Tibial nerve (tissue), 4 donors: ENCODE measurements around the gene CPA4. TPM values are rescaled to one million over a fixed set of nuclear protein-coding genes. Genes with fewer than 3 reads are reported as not detected.

Source experiments
- DNase-seq, 2 donors: peaks; one replicate each; pipeline ENCODE4 v3.0.0-alpha.2; 2019; ENCODE audit warnings: low spot score in 2 of 2
- H3K27ac ChIP-seq, 4 donors: fragments of 200-600 bp; sonication (generic) in 3 of 4; one replicate each; pipeline ENCODE4 v1.5.1; 2017 to 2019; ENCODE audit warnings: mild to moderate bottlenecking in 1 of 4
- H3K27me3 ChIP-seq, 2 donors: fragments of 200-600 bp; sonication (generic) in 1 of 2; one replicate each; pipeline versions ENCODE4 v1.5.1 to v1.6.0; 2017 to 2019
- H3K36me3 ChIP-seq, 3 donors: fragments of 200-600 bp; sonication (generic); one replicate each; pipeline ENCODE4 v1.5.1; 2018 to 2019
- H3K4me1 ChIP-seq, 4 donors: fragments of 200-600 bp; sonication (generic) in 3 of 4; one replicate each; pipeline ENCODE4 v1.5.1; 2017 to 2019
- H3K4me3 ChIP-seq, 4 donors: fragments of 200-600 bp; sonication (generic) in 3 of 4; one replicate each; pipeline ENCODE4 v1.5.1; 2017 to 2019; ENCODE audit warnings: mild to moderate bottlenecking in 1 of 4, moderate library complexity in 1 of 4
- H3K9me3 ChIP-seq, 4 donors: fragments of 200-600 bp; sonication (generic) in 3 of 4; one replicate each; pipeline ENCODE4 v1.5.1; 2017 to 2019
- EP300 ChIP-seq, 2 donors: sonication (generic); formaldehyde crosslinking; IDR thresholded peaks; one replicate each; pipeline ENCODE4 v1.6.1; 2017; ENCODE audit warnings: antibody characterized with exemption in 2 of 2, mild to moderate bottlenecking in 1 of 2
- POLR2A ChIP-seq, 2 donors: fragments of 450-650 bp; IDR thresholded peaks; one replicate each; pipeline ENCODE4 v1.6.1; 2017; ENCODE audit warnings: antibody characterized with exemption in 2 of 2, mild to moderate bottlenecking in 2 of 2, moderate library complexity in 2 of 2
- WGBS, 2 donors: methylation state at CpG; one replicate each; pipeline ENCODE4 v1.1.5; 2018; 5-methylcytosine and 5-hydroxymethylcytosine counted together
- total RNA-seq, 4 donors: library from RNA; depleted of rRNA; stranded (reverse); fragments of >200 nt; gene quantifications; one replicate each; pipeline ENCODE4 v1.1.0, GENCODE V29; 2016
- TF ChIP-seq, protein P1 (sequence below), 5 experiments: fragments of 200-600 bp in 3 of 5; fragments of 450-650 bp in 2 of 5; sonication (generic) in 3 of 5; IDR thresholded peaks; one replicate each; pipeline ENCODE4 v1.5.1; 2016 to 2019; ENCODE audit warnings: antibody characterized with exemption in 5 of 5, mild to moderate bottlenecking in 3 of 5, moderate library complexity in 2 of 5

CPA4 gene
- total RNA-seq, 4 donors from 2014 or later = 5.4 TPM; not detected in 3

DNA sequence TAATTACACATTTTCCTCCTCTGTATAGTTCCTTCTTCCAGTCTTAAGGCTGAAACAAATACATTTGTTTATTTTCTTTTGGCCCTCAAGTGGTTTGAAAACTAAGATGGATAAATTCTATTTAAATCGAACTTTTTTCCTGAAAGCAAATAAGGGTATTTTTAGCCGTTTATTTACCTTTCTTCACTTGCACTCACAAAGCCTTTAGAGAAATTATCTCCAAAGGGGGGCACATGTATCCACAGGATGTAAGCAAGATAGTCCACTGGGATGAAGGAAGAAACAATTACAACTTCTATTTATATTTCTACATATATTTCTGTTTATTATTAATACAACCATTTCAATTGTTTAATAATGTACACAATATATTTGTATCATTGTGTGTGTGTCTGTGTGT is 10.2 kb downstream of the CPA4 start:
- H3K4me1 ChIP-seq = no peaks in the 10 kb centered on the region
- WGBS, 2 donors = 48 to 54% methylated on average over 2 of the region's 2 CpGs
- no peaks in the 10 kb centered on the region for H3K27me3 ChIP-seq
- no peak for DNase-seq
- no peak for TF ChIP-seq POLR2A (IDR thresholded peaks at IDR 0.05)
- TF ChIP-seq, protein P1, sequence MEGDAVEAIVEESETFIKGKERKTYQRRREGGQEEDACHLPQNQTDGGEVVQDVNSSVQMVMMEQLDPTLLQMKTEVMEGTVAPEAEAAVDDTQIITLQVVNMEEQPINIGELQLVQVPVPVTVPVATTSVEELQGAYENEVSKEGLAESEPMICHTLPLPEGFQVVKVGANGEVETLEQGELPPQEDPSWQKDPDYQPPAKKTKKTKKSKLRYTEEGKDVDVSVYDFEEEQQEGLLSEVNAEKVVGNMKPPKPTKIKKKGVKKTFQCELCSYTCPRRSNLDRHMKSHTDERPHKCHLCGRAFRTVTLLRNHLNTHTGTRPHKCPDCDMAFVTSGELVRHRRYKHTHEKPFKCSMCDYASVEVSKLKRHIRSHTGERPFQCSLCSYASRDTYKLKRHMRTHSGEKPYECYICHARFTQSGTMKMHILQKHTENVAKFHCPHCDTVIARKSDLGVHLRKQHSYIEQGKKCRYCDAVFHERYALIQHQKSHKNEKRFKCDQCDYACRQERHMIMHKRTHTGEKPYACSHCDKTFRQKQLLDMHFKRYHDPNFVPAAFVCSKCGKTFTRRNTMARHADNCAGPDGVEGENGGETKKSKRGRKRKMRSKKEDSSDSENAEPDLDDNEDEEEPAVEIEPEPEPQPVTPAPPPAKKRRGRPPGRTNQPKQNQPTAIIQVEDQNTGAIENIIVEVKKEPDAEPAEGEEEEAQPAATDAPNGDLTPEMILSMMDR (IDR thresholded peaks at IDR 0.05) = no peak
- TF ChIP-seq EP300 (IDR thresholded peaks at IDR 0.05) = no peak
- no peak overlapping the region for H3K4me3 ChIP-seq
- H3K27ac ChIP-seq = no peak overlapping the region
- no peaks in the 10 kb centered on the region for H3K9me3 ChIP-seq
- H3K36me3 ChIP-seq = no peaks in the 10 kb centered on the region

DNA sequence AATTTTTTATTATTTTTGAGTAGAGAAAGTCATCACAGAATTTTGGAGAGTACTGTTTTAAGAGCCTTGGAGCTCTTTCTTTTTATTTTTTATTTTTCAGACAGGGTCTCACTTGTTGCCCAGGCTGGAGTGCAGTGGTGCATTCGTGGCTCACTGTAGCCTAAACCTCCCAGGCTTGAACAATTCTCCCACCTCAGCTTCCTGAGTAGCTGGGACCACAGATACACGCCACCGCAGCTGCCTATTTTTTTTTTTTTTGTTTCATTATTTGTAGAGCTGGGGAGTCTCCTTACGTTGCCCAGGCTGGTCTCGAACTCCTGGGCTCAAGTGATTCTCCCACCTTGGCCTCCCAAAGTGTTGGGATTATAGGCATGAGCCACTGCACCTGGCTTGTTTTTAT is 10.6 kb downstream of the CPA4 start:
- DNase-seq = no peak
- WGBS, 2 donors = 81 to 83% methylated on average over 5 of the region's 5 CpGs
- H3K27ac ChIP-seq = no peak overlapping the region
- H3K36me3 ChIP-seq = no peaks in the 10 kb centered on the region
- H3K9me3 ChIP-seq = no peaks in the 10 kb centered on the region
- TF ChIP-seq, protein P1 (IDR thresholded peaks at IDR 0.05) = no peak
- TF ChIP-seq EP300 (IDR thresholded peaks at IDR 0.05) = no peak
- TF ChIP-seq POLR2A (IDR thresholded peaks at IDR 0.05) = no peak
- no peaks in the 10 kb centered on the region for H3K27me3 ChIP-seq
- H3K4me3 ChIP-seq = no peak overlapping the region
- no peaks in the 10 kb centered on the region for H3K4me1 ChIP-seq

DNA sequence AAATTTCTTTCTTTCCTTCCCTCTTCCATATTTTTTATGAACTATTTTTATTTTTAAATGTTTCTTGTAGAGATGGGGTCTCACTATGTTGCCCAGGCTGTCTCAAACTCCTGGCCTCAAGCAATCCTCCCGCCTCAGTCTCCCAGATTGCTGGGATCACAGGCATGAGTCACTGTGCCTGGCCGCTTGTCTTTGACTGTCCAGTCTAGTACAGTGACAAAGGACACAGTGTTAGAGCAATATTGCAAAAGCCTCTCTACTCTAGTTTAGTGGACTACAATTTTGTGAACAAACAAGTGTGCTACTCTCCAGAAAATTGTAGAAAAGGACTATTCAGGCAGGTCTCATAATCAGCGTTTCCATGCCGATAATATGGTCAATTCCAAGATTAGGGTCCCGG is 11.0 kb downstream of the CPA4 start:
- Histone ChIP-seq H3K27me3 (no peaks in the 10 kb centered on the region), H3K27ac (no peak overlapping the region), H3K36me3 (no peaks in the 10 kb centered on the region), H3K9me3 (no peaks in the 10 kb centered on the region), H3K4me1 (no peaks in the 10 kb centered on the region), H3K4me3 (no peak overlapping the region)
- 58 to 65% methylated on average over 5 of the region's 5 CpGs for WGBS, 2 donors
- no peak for TF ChIP-seq EP300 (IDR thresholded peaks at IDR 0.05)
- TF ChIP-seq, protein P1 (IDR thresholded peaks at IDR 0.05) = no peak
- no peak for TF ChIP-seq POLR2A (IDR thresholded peaks at IDR 0.05)
- no peak for DNase-seq

DNA sequence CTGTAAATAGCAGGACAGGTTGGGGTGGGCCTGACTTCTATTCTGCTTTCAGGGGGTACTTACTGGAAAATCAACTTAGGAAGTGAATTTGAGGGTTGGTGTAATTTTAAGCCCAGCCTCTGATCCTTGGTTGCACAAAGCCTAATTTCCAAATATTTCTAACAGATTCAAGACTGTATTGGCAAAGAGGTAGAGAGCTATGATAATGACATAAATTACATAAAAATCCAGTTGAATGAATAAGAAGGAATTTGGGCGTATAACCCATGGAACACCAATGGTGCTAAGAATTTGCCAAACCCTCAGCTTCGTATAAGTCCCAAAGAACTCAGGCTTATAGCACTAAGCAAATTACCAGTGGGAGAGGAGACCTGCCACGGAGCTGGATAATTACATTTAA is 11.9 kb downstream of the CPA4 start:
- Histone ChIP-seq H3K27ac (no peak overlapping the region), H3K9me3 (no peaks in the 10 kb centered on the region), H3K27me3 (no peaks in the 10 kb centered on the region), H3K4me3 (no peak overlapping the region), H3K36me3 (no peaks in the 10 kb centered on the region), H3K4me1 (no peaks in the 10 kb centered on the region)
- no peak for DNase-seq
- TF ChIP-seq EP300 (IDR thresholded peaks at IDR 0.05) (no peak), POLR2A (IDR thresholded peaks at IDR 0.05) (no peak)
- WGBS, 2 donors = 87 to 91% methylated on average over 3 of the region's 3 CpGs

DNA sequence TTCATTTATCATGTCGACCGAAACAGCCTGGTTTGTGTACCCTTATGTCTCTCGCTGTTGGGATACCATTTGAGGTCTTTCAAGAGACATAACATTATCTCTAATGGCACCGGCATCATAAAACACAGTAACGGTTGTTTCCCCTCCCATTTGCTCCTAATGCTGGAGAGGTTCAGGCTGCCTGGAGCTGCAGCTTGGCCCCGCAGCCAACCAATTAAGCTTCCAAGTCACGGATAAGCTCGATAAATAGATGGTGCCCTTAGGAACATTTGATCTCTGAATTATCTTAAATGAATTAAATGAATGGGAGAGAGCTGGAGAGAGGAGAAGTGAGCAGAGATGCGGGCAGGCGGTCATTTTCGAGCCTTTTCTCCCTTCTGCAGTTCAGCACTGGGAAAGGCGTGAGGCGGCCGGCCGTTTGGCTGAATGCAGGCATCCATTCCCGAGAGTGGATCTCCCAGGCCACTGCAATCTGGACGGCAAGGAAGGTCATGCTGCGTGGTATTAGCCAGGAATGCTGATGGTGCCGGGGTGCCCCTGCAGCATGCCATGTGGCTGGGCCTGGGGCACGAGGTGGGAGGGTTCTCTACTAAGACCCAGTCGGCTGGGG is 12.6 kb downstream of the CPA4 start:
- Histone ChIP-seq H3K27me3 (no peaks in the 10 kb centered on the region), H3K9me3 (no peaks in the 10 kb centered on the region), H3K4me1 (no peaks in the 10 kb centered on the region), H3K36me3 (no peaks in the 10 kb centered on the region), H3K27ac (no peak overlapping the region), H3K4me3 (no peak overlapping the region)
- no peak for DNase-seq
- TF ChIP-seq, protein P1 (IDR thresholded peaks at IDR 0.05) = no peak
- no peak for TF ChIP-seq EP300 (IDR thresholded peaks at IDR 0.05)
- no peak for TF ChIP-seq POLR2A (IDR thresholded peaks at IDR 0.05)
- WGBS, 2 donors = 78 to 81% methylated on average over 19 to 21 of the region's 21 CpGs

DNA sequence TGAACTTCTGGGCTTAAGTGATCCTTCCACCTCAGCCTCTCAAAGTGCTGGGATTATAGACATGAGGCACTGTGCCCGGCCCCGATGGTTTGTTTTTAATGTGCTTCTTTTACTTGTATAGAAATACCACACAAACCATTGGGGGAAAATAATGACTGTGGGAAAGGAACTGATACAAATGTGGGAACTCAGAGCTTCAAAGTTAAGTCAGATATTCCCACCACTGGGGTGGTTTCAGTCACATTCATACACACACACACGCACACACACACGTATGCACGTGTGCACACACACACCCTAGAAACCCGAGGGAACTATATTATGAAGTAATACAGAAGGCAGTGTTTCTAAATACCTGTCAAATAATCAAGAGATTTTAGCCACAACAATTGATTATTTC is 17.0 kb downstream of the CPA4 start:
- no peaks in the 10 kb centered on the region for H3K36me3 ChIP-seq
- no peak overlapping the region for H3K27ac ChIP-seq
- no peaks in the 10 kb centered on the region for H3K4me1 ChIP-seq
- DNase-seq = no peak
- no peaks in the 10 kb centered on the region for H3K27me3 ChIP-seq
- H3K4me3 ChIP-seq = no peak overlapping the region
- no peaks in the 10 kb centered on the region for H3K9me3 ChIP-seq
- 70 to 73% methylated on average over 6 of the region's 6 CpGs for whole genome bisulfite sequencing, 2 donors
- TF ChIP-seq POLR2A (IDR thresholded peaks at IDR 0.05) (no peak), EP300 (IDR thresholded peaks at IDR 0.05) (no peak)
